GM12878 (cell line): Measurements from ENCODE around the gene OSM. TPM values are rescaled to one million over a fixed set of nuclear protein-coding genes. Genes with fewer than 3 reads are reported as not detected.

Source experiments
- ATF7 ChIP-seq: fragments of 450-650 bp; IDR thresholded peaks from 2 replicates; pipeline ENCODE4 v1.6.1; 2016; ENCODE audit warnings: low read depth, mild to moderate bottlenecking
- JUNB ChIP-seq: IDR thresholded peaks from 2 replicates; pipeline ENCODE4 v1.6.1; 2016; ENCODE audit warnings: antibody characterized with exemption, mild to moderate bottlenecking
- KLF5 ChIP-seq: fragments of 450-650 bp; IDR thresholded peaks from 2 replicates; pipeline ENCODE4 v1.6.1; 2014; ENCODE audit warnings: mild to moderate bottlenecking; ENCODE audit not compliant: partially characterized antibody
- LARP7 ChIP-seq: fragments of 450-650 bp; IDR thresholded peaks from 2 replicates; pipeline ENCODE4 v1.6.1; 2017; ENCODE audit warnings: mild to moderate bottlenecking
- MXI1 ChIP-seq: fragments of 150-350 bp; IDR thresholded peaks from 2 replicates; pipeline ENCODE4 v1.6.1; 2011; ENCODE audit warnings: low read depth, mild to moderate bottlenecking, inconsistent platforms, low read length, improper control_type of control experiment
- NBN ChIP-seq: fragments of 450-650 bp; IDR thresholded peaks from 2 replicates; pipeline ENCODE4 v1.6.1; 2016
- NFIC ChIP-seq: IDR thresholded peaks from 2 replicates; pipeline ENCODE4 v1.6.1; 2012; ENCODE audit warnings: low read depth, mild to moderate bottlenecking, inconsistent platforms, low read length, moderate library complexity
- NRF1 ChIP-seq: conservative IDR thresholded peaks from 2 replicates; pipeline ENCODE4 v1.6.1; 2011; ENCODE audit warnings: mild to moderate bottlenecking, low read depth, low read length, improper control_type of control experiment
- PAX8 ChIP-seq: fragments of 450-650 bp; IDR thresholded peaks from 2 replicates; pipeline ENCODE4 v1.6.1; 2017; ENCODE audit warnings: mild to moderate bottlenecking, moderate library complexity
- RCOR1 ChIP-seq: conservative IDR thresholded peaks from 2 replicates; pipeline ENCODE4 v1.6.1; 2012; ENCODE audit warnings: low read depth, low read length, improper control_type of control experiment
- ZNF274 ChIP-seq: IDR thresholded peaks from one replicate; pipeline ENCODE4 v1.8.0; 2011; ENCODE audit not compliant: insufficient read length, insufficient read depth
- polyA plus RNA-seq, 11 experiments: library from polyadenylated mRNA; depleted of rRNA in 4 of 11; unstranded in 6 of 11; stranded (reverse) in 5 of 11; fragments of >200 nt; fragmentation: Nextera tagmentation in 4 of 11; fragmentation: Illumina TruSeq in 1 of 11; extraction: Ambion mirVana in 4 of 11; extraction: Trizol in 1 of 11; gene quantifications; 1 replicate in 1 of 11; 2 replicates in 10 of 11; pipeline versions ENCODE4 v1.2.1 to v1.2.3, GENCODE V29; 2011 to 2016; ENCODE audit warnings: inconsistent platforms in 2 of 11, missing spikeins in 2 of 11, low read depth in 1 of 11
- total RNA-seq, 4 experiments: library from RNA; depleted of rRNA in 3 of 4; stranded (reverse); fragments of >200 nt in 3 of 4; fragmentation: Illumina TruSeq in 1 of 4; extraction: Trizol in 1 of 4; gene quantifications; 2 replicates each; pipeline versions ENCODE4 v1.2.1 to v1.2.3, GENCODE V29; 2013 to 2021
- TF ChIP-seq, protein P1 (sequence below): fragments of 450-650 bp; formaldehyde crosslinking; IDR thresholded peaks from 2 replicates; pipeline ENCODE4 v1.4.0; 2022; ENCODE audit warnings: mild to moderate bottlenecking, moderate library complexity
- TF ChIP-seq, protein P2 (sequence below): fragments of 150-350 bp; IDR thresholded peaks from 2 replicates; pipeline ENCODE4 v1.6.1; 2014; ENCODE audit warnings: mild to moderate bottlenecking, low read depth, low read length
- TF ChIP-seq, protein P3 (sequence below): fragments of 450-650 bp; IDR thresholded peaks from 2 replicates; pipeline ENCODE4 v1.6.1; 2017; ENCODE audit warnings: mild to moderate bottlenecking, low read depth, inconsistent platforms; ENCODE audit not compliant: poor library complexity, severe bottlenecking
- TF ChIP-seq, protein P4 (sequence below): fragments of 450-650 bp; formaldehyde crosslinking; IDR thresholded peaks from 2 replicates; pipeline ENCODE4 v1.4.0; 2020; ENCODE audit warnings: mild to moderate bottlenecking, moderate library complexity
- TF ChIP-seq, protein P5 (sequence below): fragments of 450-650 bp; formaldehyde crosslinking; IDR thresholded peaks from 2 replicates; pipeline ENCODE4 v1.5.0; 2022; ENCODE audit warnings: mild to moderate bottlenecking, missing genetic modification characterization

Gene OSM
- total and polyA plus RNA-seq, 10 of the 15 experiments (the other 5 are each of a cell fraction or from before 2014, with no cell fraction given) = 0.06 to 1.4 (median 0.59) TPM

DNA sequence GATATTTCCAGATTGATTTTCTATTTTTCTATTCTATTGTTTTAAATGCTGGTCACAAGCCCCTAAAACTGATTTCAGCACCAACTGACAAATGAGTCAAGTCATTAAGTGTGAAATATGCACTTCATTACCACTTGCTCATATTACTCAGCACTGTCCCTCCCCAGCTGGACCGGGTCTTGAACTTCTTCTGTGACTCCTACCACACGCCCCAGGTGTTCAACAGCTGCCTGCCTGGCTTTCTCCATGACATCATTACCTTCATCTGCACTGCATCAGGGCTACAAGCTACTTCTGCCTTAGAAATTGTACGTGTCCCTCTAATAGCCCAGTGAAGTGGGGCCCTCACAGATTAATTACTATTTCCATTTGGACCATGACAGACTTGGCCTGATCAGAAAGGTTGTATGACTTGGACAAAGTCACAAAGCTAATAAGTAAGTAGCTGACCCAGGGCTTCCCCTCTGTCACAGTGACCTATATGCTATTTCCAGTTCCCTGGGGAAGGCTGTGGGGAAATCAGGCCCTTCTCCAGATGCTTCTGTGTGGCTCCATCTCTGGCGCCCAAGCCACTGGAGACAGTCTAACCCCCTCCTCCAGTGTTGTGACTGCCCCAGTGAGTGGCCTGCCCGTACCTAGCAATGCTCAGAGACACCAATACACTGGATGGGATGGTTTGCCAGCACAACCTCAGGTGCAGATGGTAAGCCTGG is 42.0 kb upstream of the OSM start (continued):
- TF ChIP-seq, protein P1, sequence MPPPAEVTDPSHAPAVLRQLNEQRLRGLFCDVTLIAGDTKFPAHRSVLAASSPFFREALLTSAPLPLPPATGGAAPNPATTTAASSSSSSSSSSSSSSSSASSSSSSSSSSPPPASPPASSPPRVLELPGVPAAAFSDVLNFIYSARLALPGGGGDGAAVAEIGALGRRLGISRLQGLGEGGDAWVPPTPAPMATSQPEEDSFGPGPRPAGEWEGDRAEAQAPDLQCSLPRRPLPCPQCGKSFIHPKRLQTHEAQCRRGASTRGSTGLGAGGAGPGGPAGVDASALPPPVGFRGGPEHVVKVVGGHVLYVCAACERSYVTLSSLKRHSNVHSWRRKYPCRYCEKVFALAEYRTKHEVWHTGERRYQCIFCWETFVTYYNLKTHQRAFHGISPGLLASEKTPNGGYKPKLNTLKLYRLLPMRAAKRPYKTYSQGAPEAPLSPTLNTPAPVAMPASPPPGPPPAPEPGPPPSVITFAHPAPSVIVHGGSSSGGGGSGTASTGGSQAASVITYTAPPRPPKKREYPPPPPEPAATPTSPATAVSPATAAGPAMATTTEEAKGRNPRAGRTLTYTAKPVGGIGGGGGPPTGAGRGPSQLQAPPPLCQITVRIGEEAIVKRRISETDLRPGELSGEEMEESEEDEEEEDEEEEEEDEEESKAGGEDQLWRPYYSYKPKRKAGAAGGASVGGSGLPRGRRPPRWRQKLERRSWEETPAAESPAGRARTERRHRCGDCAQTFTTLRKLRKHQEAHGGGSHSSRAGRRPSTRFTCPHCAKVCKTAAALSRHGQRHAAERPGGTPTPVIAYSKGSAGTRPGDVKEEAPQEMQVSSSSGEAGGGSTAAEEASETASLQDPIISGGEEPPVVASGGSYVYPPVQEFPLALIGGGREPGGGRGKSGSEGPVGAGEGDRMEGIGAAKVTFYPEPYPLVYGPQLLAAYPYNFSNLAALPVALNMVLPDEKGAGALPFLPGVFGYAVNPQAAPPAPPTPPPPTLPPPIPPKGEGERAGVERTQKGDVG (CRISPR knock-in tag) = no peak
- TF ChIP-seq, protein P2, sequence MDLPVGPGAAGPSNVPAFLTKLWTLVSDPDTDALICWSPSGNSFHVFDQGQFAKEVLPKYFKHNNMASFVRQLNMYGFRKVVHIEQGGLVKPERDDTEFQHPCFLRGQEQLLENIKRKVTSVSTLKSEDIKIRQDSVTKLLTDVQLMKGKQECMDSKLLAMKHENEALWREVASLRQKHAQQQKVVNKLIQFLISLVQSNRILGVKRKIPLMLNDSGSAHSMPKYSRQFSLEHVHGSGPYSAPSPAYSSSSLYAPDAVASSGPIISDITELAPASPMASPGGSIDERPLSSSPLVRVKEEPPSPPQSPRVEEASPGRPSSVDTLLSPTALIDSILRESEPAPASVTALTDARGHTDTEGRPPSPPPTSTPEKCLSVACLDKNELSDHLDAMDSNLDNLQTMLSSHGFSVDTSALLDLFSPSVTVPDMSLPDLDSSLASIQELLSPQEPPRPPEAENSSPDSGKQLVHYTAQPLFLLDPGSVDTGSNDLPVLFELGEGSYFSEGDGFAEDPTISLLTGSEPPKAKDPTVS = no peak
- no peak for TF ChIP-seq LARP7
- peak; percentile 80 for TF ChIP-seq JUNB
- TF ChIP-seq ZNF274 = no peak
- no peak for TF ChIP-seq RCOR1
- TF ChIP-seq NBN = no peak
- no peak; the same call in 1 of the 2 replicates for TF ChIP-seq NFIC
- peak; percentile 98 for TF ChIP-seq ATF7
- no peak for TF ChIP-seq PAX8
- TF ChIP-seq, protein P3, sequence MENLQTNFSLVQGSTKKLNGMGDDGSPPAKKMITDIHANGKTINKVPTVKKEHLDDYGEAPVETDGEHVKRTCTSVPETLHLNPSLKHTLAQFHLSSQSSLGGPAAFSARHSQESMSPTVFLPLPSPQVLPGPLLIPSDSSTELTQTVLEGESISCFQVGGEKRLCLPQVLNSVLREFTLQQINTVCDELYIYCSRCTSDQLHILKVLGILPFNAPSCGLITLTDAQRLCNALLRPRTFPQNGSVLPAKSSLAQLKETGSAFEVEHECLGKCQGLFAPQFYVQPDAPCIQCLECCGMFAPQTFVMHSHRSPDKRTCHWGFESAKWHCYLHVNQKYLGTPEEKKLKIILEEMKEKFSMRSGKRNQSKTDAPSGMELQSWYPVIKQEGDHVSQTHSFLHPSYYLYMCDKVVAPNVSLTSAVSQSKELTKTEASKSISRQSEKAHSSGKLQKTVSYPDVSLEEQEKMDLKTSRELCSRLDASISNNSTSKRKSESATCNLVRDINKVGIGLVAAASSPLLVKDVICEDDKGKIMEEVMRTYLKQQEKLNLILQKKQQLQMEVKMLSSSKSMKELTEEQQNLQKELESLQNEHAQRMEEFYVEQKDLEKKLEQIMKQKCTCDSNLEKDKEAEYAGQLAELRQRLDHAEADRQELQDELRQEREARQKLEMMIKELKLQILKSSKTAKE = no peak
- no peak for TF ChIP-seq KLF5
- TF ChIP-seq, protein P4, sequence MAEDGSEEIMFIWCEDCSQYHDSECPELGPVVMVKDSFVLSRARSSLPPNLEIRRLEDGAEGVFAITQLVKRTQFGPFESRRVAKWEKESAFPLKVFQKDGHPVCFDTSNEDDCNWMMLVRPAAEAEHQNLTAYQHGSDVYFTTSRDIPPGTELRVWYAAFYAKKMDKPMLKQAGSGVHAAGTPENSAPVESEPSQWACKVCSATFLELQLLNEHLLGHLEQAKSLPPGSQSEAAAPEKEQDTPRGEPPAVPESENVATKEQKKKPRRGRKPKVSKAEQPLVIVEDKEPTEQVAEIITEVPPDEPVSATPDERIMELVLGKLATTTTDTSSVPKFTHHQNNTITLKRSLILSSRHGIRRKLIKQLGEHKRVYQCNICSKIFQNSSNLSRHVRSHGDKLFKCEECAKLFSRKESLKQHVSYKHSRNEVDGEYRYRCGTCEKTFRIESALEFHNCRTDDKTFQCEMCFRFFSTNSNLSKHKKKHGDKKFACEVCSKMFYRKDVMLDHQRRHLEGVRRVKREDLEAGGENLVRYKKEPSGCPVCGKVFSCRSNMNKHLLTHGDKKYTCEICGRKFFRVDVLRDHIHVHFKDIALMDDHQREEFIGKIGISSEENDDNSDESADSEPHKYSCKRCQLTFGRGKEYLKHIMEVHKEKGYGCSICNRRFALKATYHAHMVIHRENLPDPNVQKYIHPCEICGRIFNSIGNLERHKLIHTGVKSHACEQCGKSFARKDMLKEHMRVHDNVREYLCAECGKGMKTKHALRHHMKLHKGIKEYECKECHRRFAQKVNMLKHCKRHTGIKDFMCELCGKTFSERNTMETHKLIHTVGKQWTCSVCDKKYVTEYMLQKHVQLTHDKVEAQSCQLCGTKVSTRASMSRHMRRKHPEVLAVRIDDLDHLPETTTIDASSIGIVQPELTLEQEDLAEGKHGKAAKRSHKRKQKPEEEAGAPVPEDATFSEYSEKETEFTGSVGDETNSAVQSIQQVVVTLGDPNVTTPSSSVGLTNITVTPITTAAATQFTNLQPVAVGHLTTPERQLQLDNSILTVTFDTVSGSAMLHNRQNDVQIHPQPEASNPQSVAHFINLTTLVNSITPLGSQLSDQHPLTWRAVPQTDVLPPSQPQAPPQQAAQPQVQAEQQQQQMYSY = no peak
- TF ChIP-seq MXI1 = no peak
- no peak for TF ChIP-seq NRF1
- TF ChIP-seq, protein P5, sequence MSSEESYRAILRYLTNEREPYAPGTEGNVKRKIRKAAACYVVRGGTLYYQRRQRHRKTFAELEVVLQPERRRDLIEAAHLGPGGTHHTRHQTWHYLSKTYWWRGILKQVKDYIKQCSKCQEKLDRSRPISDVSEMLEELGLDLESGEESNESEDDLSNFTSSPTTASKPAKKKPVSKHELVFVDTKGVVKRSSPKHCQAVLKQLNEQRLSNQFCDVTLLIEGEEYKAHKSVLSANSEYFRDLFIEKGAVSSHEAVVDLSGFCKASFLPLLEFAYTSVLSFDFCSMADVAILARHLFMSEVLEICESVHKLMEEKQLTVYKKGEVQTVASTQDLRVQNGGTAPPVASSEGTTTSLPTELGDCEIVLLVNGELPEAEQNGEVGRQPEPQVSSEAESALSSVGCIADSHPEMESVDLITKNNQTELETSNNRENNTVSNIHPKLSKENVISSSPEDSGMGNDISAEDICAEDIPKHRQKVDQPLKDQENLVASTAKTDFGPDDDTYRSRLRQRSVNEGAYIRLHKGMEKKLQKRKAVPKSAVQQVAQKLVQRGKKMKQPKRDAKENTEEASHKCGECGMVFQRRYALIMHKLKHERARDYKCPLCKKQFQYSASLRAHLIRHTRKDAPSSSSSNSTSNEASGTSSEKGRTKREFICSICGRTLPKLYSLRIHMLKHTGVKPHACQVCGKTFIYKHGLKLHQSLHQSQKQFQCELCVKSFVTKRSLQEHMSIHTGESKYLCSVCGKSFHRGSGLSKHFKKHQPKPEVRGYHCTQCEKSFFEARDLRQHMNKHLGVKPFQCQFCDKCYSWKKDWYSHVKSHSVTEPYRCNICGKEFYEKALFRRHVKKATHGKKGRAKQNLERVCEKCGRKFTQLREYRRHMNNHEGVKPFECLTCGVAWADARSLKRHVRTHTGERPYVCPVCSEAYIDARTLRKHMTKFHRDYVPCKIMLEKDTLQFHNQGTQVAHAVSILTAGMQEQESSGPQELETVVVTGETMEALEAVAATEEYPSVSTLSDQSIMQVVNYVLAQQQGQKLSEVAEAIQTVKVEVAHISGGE (CRISPR knock-in tag) = no peak
